GM23338 (cell line): ENCODE data around the gene TBC1D5. TPM values are rescaled to one million over a fixed set of nuclear protein-coding genes. Genes with fewer than 3 reads are reported as not detected.
"Not testable (repeated sequence)": the region's sequence is repeated elsewhere in the genome, so short reads cannot be mapped to it uniquely, and the experiment has no call there.

ENCODE experiments used
- ATAC-seq: fragments of 200-7000 bp; cut with Tn5 transposase; 3 replicates; pipeline ENCODE4 v1.9.1; 2020
- DNase-seq: peaks from one replicate; pipeline ENCODE4 v3.0.0-alpha.2; 2015; ENCODE audit warnings: low spot score
- H2AFZ ChIP-seq: fragments of 200-600 bp; sonication (generic); 2 replicates; pipeline ENCODE4 v1.8.0; 2016; ENCODE audit warnings: antibody characterized with exemption, mild to moderate bottlenecking, moderate library complexity
- H3F3A ChIP-seq: fragments of 200-600 bp; sonication (generic); replicated peaks from 2 replicates; pipeline ENCODE4 v1.8.0; 2017; ENCODE audit warnings: antibody characterized with exemption, mixed run types, low read depth
- H3K27ac ChIP-seq: fragments of 200-600 bp; sonication (generic); 2 replicates; pipeline ENCODE4 v1.6.1; 2016; ENCODE audit warnings: low read depth
- H3K27me3 ChIP-seq: fragments of 200-600 bp; sonication (generic); 2 replicates; pipeline ENCODE4 v1.8.0; 2016; ENCODE audit warnings: mild to moderate bottlenecking, mixed run types, moderate library complexity; ENCODE audit not compliant: insufficient read depth
- H3K36me3 ChIP-seq: fragments of 200-600 bp; sonication (generic); 2 replicates; pipeline ENCODE4 v1.8.0; 2016; ENCODE audit warnings: mild to moderate bottlenecking; ENCODE audit not compliant: insufficient read depth
- H3K4me1 ChIP-seq: fragments of 200-600 bp; sonication (generic); 2 replicates; pipeline ENCODE4 v1.8.0; 2016; ENCODE audit warnings: mild to moderate bottlenecking, moderate library complexity; ENCODE audit not compliant: insufficient read depth
- H3K4me2 ChIP-seq: fragments of 200-600 bp; sonication (generic); 2 replicates; pipeline ENCODE4 v1.7.1; 2017; ENCODE audit warnings: mixed run types
- H3K4me3 ChIP-seq: fragments of 200-600 bp; sonication (generic); 2 replicates; pipeline ENCODE4 v1.6.1; 2016; ENCODE audit warnings: mixed run types
- H3K79me2 ChIP-seq: fragments of 200-600 bp; sonication (generic); replicated peaks from 2 replicates; pipeline ENCODE4 v1.8.0; 2017; ENCODE audit warnings: mild to moderate bottlenecking; ENCODE audit not compliant: insufficient read depth
- H3K9me2 ChIP-seq: fragments of 200-600 bp; sonication (generic); 2 replicates; pipeline ENCODE4 v1.8.0; 2017; ENCODE audit not compliant: insufficient read depth
- H4K20me1 ChIP-seq: fragments of 200-600 bp; sonication (generic); replicated peaks from 2 replicates; pipeline ENCODE4 v1.8.0; 2017; ENCODE audit warnings: mild to moderate bottlenecking; ENCODE audit not compliant: insufficient read depth
- H3K27ac Mint-ChIP-seq: 2 replicates; pipeline ENCODE4 v1.8.0; 2020; ENCODE audit warnings: inconsistent platforms, mild to moderate bottlenecking, moderate library complexity, mixed read lengths
- H3K27me3 Mint-ChIP-seq: 3 replicates; pipeline ENCODE4 v1.8.0; 2022; ENCODE audit warnings: low read depth, mild to moderate bottlenecking, moderate library complexity, mixed read lengths, inconsistent platforms; ENCODE audit not compliant: insufficient read depth, poor library complexity
- H3K36me3 Mint-ChIP-seq: 3 replicates; pipeline ENCODE4 v1.8.0; 2021; ENCODE audit warnings: low read depth, mild to moderate bottlenecking, inconsistent platforms, moderate library complexity, mixed read lengths
- H3K4me1 Mint-ChIP-seq: 3 replicates; pipeline ENCODE4 v1.8.0; 2020; ENCODE audit warnings: mild to moderate bottlenecking, inconsistent platforms, mixed read lengths
- H3K4me3 Mint-ChIP-seq: 3 replicates; pipeline ENCODE4 v1.8.0; 2021; ENCODE audit warnings: moderate library complexity, mild to moderate bottlenecking, inconsistent platforms, mixed read lengths
- H3K9me3 Mint-ChIP-seq: 3 replicates; pipeline ENCODE4 v1.8.0; 2020; ENCODE audit warnings: moderate library complexity, mild to moderate bottlenecking, inconsistent platforms, mixed read lengths
- CTCF ChIP-seq, 2 experiments: fragments of 200-600 bp in 1 of 2; sonication (generic) in 1 of 2; conservative IDR thresholded peaks; 2 replicates each; pipeline versions ENCODE4 v1.5.1 to v1.6.1; 2016 to 2017; ENCODE audit warnings: antibody characterized with exemption in 2 of 2, low read depth in 2 of 2, mild to moderate bottlenecking in 2 of 2, moderate library complexity in 1 of 2
- ETS1 ChIP-seq: IDR thresholded peaks from 2 replicates; pipeline ENCODE4 v1.6.1; 2016; ENCODE audit warnings: antibody characterized with exemption
- EZH2 ChIP-seq: fragments of 200-600 bp; sonication (generic); IDR thresholded peaks from one replicate; pipeline ENCODE4 v1.8.0; 2017; ENCODE audit warnings: antibody characterized with exemption, mild to moderate bottlenecking, low read depth; ENCODE audit not compliant: unreplicated experiment
- EZH2phosphoT487 ChIP-seq: fragments of 200-600 bp; sonication (generic); IDR thresholded peaks from one replicate; pipeline ENCODE4 v1.8.1; 2018; ENCODE audit warnings: antibody characterized with exemption; ENCODE audit not compliant: unreplicated experiment
- JUNB ChIP-seq: IDR thresholded peaks from one replicate; pipeline ENCODE4 v1.6.1; 2016; ENCODE audit warnings: antibody characterized with exemption; ENCODE audit not compliant: unreplicated experiment
- NANOG ChIP-seq: IDR thresholded peaks from 2 replicates; pipeline ENCODE4 v1.6.1; 2016; ENCODE audit warnings: antibody characterized with exemption, borderline replicate concordance
- POLR2AphosphoS5 ChIP-seq: IDR thresholded peaks from 2 replicates; pipeline ENCODE4 v1.6.1; 2016; ENCODE audit warnings: antibody characterized with exemption, low read depth
- REST ChIP-seq: IDR thresholded peaks from one replicate; pipeline ENCODE4 v1.6.1; 2018; ENCODE audit warnings: antibody characterized with exemption; ENCODE audit not compliant: unreplicated experiment
- STAT1 ChIP-seq: IDR thresholded peaks from one replicate; pipeline ENCODE4 v1.6.1; 2016; ENCODE audit warnings: antibody characterized with exemption; ENCODE audit not compliant: unreplicated experiment
- ZNF114 ChIP-seq: fragments of 250-450 bp; sonication (Bioruptor Pico); IDR thresholded peaks from 2 replicates; pipeline ENCODE4 v1.5.0; 2020; ENCODE audit warnings: mild to moderate bottlenecking, moderate library complexity
- ZNF331 ChIP-seq: fragments of 250-450 bp; sonication (Bioruptor Pico); IDR thresholded peaks from 2 replicates; pipeline ENCODE4 v1.5.0; 2020; ENCODE audit warnings: low read depth, mild to moderate bottlenecking, moderate library complexity
- polyA plus RNA-seq: library from polyadenylated mRNA; unstranded; fragments of >200 nt; fragmentation: Nextera tagmentation; extraction: Ambion mirVana; gene quantifications from 2 replicates; pipeline ENCODE4 v1.2.1, GENCODE V29; 2016
- total RNA-seq: library from RNA; depleted of rRNA; stranded (reverse); fragments of >200 nt; shearing (Covaris generic); gene quantifications from 2 replicates; pipeline ENCODE4 v1.2.3, GENCODE V29; 2014

Gene TBC1D5
- total and polyA plus RNA-seq, 2 experiments from 2014 or later = 21.8 to 48.1 TPM

GRCh38 chr3:17129556-17129955 lies 612.9 kb downstream of the TBC1D5 start:
- no peaks in the 10 kb centered on the region; the same call in 1 of the 2 replicates for H3K36me3 ChIP-seq
- no peak overlapping the region for H3K27ac ChIP-seq
- H3F3A ChIP-seq = no peaks in the 10 kb centered on the region
- no peaks in the 10 kb centered on the region for H3K79me2 ChIP-seq
- Mint-ChIP-seq H3K36me3 (peaks cover 4% of the 10 kb centered on the region), H3K4me3 (no peak overlapping the region), H3K27ac (no peak overlapping the region), H3K27me3 (peaks cover 2% of the 10 kb centered on the region), H3K4me1 (no peaks in the 10 kb centered on the region), H3K9me3 (peaks cover 11% of the 10 kb centered on the region; the same call in 1 of the 3 replicates)
- DNase-seq (no peak), ATAC-seq (no peak)
- no peak overlapping the region for H2AFZ ChIP-seq
- H3K4me3 ChIP-seq = no peak overlapping the region
- H3K27me3 ChIP-seq = no peaks in the 10 kb centered on the region
- H3K9me2 ChIP-seq = peaks cover 4% of the 10 kb centered on the region
- H3K4me1 ChIP-seq = no peaks in the 10 kb centered on the region
- H4K20me1 ChIP-seq = no peaks in the 10 kb centered on the region
- TF ChIP-seq EZH2phosphoT487 (no peak), CTCF (conservative IDR thresholded peaks at IDR 0.05; ENCODE audit: low read depth in 2 of 2) (no peak), POLR2AphosphoS5 (no peak), ZNF114 (no peak), ETS1 (no peak), NANOG (no peak)
- no peak overlapping the region for H3K4me2 ChIP-seq

GRCh38 chr3:17128671-17129070 lies 613.8 kb downstream of the TBC1D5 start:
- not testable (repeated sequence) for ATAC-seq

GRCh38 chr3:17125738-17126442 lies 616.5 kb downstream of the TBC1D5 start:
- H3K4me3 ChIP-seq = no peak overlapping the region
- Mint-ChIP-seq H3K9me3 (peaks cover 11% of the 10 kb centered on the region; the same call in 2 of the 3 replicates), H3K4me3 (no peak overlapping the region), H3K27me3 (no peaks in the 10 kb centered on the region), H3K27ac (no peak overlapping the region), H3K4me1 (no peaks in the 10 kb centered on the region), H3K36me3 (peaks cover 4% of the 10 kb centered on the region)
- no peak for DNase-seq
- peaks cover 4% of the 10 kb centered on the region for H3K9me2 ChIP-seq
- no peak overlapping the region for H3K27ac ChIP-seq
- ATAC-seq = no peak
- H3K79me2 ChIP-seq = no peaks in the 10 kb centered on the region
- no peaks in the 10 kb centered on the region for H3K27me3 ChIP-seq
- H3F3A ChIP-seq = no peaks in the 10 kb centered on the region
- H3K36me3 ChIP-seq = no peaks in the 10 kb centered on the region; the same call in 1 of the 2 replicates
- no peaks in the 10 kb centered on the region for H3K4me1 ChIP-seq
- H4K20me1 ChIP-seq = no peaks in the 10 kb centered on the region
- no peak for TF ChIP-seq JUNB
- TF ChIP-seq POLR2AphosphoS5 = no peak
- no peak for TF ChIP-seq ETS1
- no peak for TF ChIP-seq ZNF331
- TF ChIP-seq NANOG = no peak
- no peak for TF ChIP-seq EZH2
- TF ChIP-seq STAT1 = no peak
- no peak for TF ChIP-seq ZNF114
- TF ChIP-seq REST = no peak
- H2AFZ ChIP-seq = peak overlapping the region; percentile 24; the same call in 1 of the 2 replicates
- no peak overlapping the region for H3K4me2 ChIP-seq

More at GRCh38 chr3:17128671-17129070, 613.8 kb downstream of the TBC1D5 start:
- H3K27me3 ChIP-seq, H3K27ac Mint-ChIP-seq, H3K4me2 ChIP-seq, H3K36me3 ChIP-seq, H3K4me3 Mint-ChIP-seq, H3K27ac ChIP-seq, H3K4me3 ChIP-seq, H3K9me2 ChIP-seq, H2AFZ ChIP-seq, H3K4me1 Mint-ChIP-seq, H3K36me3 Mint-ChIP-seq, H3K27me3 Mint-ChIP-seq, H3F3A ChIP-seq, DNase-seq, H3K79me2 ChIP-seq, H3K4me1 ChIP-seq, H4K20me1 ChIP-seq: not testable (repeated sequence)
- H3K9me3 Mint-ChIP-seq = peaks cover 11% of the 10 kb centered on the region; the same call in 1 of the 3 replicates
